Transverse colon (tissue), 4 donors: Measurements from ENCODE around the gene GOLGA5. TPM values are rescaled to one million over a fixed set of nuclear protein-coding genes. Genes with fewer than 3 reads are reported as not detected.
"Not testable (repeated sequence)": the region's sequence is repeated elsewhere in the genome, so short reads cannot be mapped to it uniquely, and the experiment has no call there.

Experiments
- DNase-seq: peaks from one replicate; pipeline ENCODE4 v3.0.0-alpha.2; 2019
- H3K27ac ChIP-seq, 4 donors: fragments of 200-600 bp; sonication (generic); 2 replicates each; pipeline ENCODE4 v1.5.1; 2016 to 2018; ENCODE audit warnings: inconsistent platforms in 4 of 4
- H3K27me3 ChIP-seq: fragments of 200-600 bp; sonication (generic); 2 replicates; pipeline ENCODE4 v1.5.1; 2017; ENCODE audit warnings: inconsistent platforms
- H3K36me3 ChIP-seq, 4 donors: fragments of 200-600 bp; sonication (generic); 2 replicates each; pipeline ENCODE4 v1.5.1; 2017 to 2019; ENCODE audit warnings: inconsistent platforms in 4 of 4
- H3K4me1 ChIP-seq, 4 donors: fragments of 200-600 bp; sonication (generic); 2 replicates each; pipeline ENCODE4 v1.5.1; 2017 to 2020; ENCODE audit warnings: inconsistent platforms in 4 of 4
- H3K4me3 ChIP-seq, 4 donors: fragments of 200-600 bp; sonication (generic); 1 replicate in 1 of 4; 2 replicates in 3 of 4; pipeline versions ENCODE4 v1.5.1 to v1.6.1; 2017 to 2019; ENCODE audit warnings: inconsistent platforms in 4 of 4
- H3K9me3 ChIP-seq, 2 donors: fragments of 200-600 bp; sonication (generic); 2 replicates each; pipeline ENCODE4 v1.5.1; 2017 to 2019; ENCODE audit warnings: inconsistent platforms in 2 of 2
- CTCF ChIP-seq, 5 experiments: fragments of 200-600 bp in 3 of 5; fragments of 450-650 bp in 2 of 5; sonication (generic) in 3 of 5; IDR thresholded peaks; 1 replicate in 2 of 5; 2 replicates in 3 of 5; pipeline ENCODE4 v1.5.1; 2016 to 2017; ENCODE audit warnings: antibody characterized with exemption in 5 of 5, inconsistent platforms in 3 of 5, mild to moderate bottlenecking in 2 of 5, moderate library complexity in 1 of 5
- EP300 ChIP-seq: sonication (generic); formaldehyde crosslinking; IDR thresholded peaks from one replicate; pipeline ENCODE4 v1.6.1; 2017; ENCODE audit warnings: antibody characterized with exemption, low read depth
- POLR2A ChIP-seq: fragments of 450-650 bp; IDR thresholded peaks from one replicate; pipeline ENCODE4 v1.6.1; 2016; ENCODE audit warnings: antibody characterized with exemption, mild to moderate bottlenecking, moderate library complexity
- POLR2AphosphoS5 ChIP-seq, 3 donors: sonication (generic); formaldehyde crosslinking; IDR thresholded peaks; one replicate each; pipeline ENCODE4 v1.6.1; 2016; ENCODE audit warnings: antibody characterized with exemption in 3 of 3
- WGBS, 2 donors: methylation state at CpG; one replicate each; pipeline ENCODE4 v1.1.5; 2018; ENCODE audit warnings: low coverage in 1 of 2; 5-methylcytosine and 5-hydroxymethylcytosine counted together
- in situ Hi-C, 4 donors: fragments of 200-750 bp; cut with MboI; loops; one replicate each; pipeline versions ENCODE4 v1.15.0 to v1.15.1; 2017; ENCODE audit warnings: low sequenced_read_pairs in 3 of 4, low pct_ligation_motif_present in 1 of 4, low pct_unique_long_range_greater_than_20kb in 1 of 4
- intact Hi-C: fragments of 100-400 bp; cut with DNase I; formaldehyde crosslinking; loops from one replicate; pipeline ENCODE4 v1.15.1; 2023; ENCODE audit warnings: low total_unique reads
- total RNA-seq, 4 donors: library from RNA; depleted of rRNA; stranded (reverse); fragments of >200 nt; gene quantifications; one replicate each; pipeline ENCODE4 v1.1.0, GENCODE V29; 2016

Gene GOLGA5
- total RNA-seq, 4 donors from 2014 or later = 15.9 to 38.1 (median 30.3) TPM

GRCh38 chr14:92802678-92803077, 8.6 kb downstream of the GOLGA5 start:
- Histone ChIP-seq H3K36me3 (peaks cover 0 to 26% (median 8%) of the 10 kb centered on the region in 4 donors), H3K4me3 (no peak overlapping the region), H3K9me3 (no peaks in the 10 kb centered on the region), H3K27ac (no peak overlapping the region), H3K27me3 (no peaks in the 10 kb centered on the region), H3K4me1 (peaks cover 0 to 35% (median 6%) of the 10 kb centered on the region in 4 donors)
- in situ Hi-C loops = no loop called here
- intact Hi-C loops = no loop called here
- TF ChIP-seq POLR2A = no peak
- TF ChIP-seq CTCF (IDR thresholded peaks at IDR 0.05) = no peak
- TF ChIP-seq POLR2AphosphoS5 (IDR thresholded peaks at IDR 0.05) = no peak
- no peak for TF ChIP-seq EP300
- WGBS, 2 donors = 82 to 100% methylated on average over 2 of the region's 2 CpGs
- no peak for DNase-seq

GRCh38 chr14:92813201-92813600, 19.1 kb downstream of the GOLGA5 start:
- H3K4me3 ChIP-seq = no peak overlapping the region
- H3K36me3 ChIP-seq = peaks cover 0 to 89% (median 41%) of the 10 kb centered on the region in 4 donors
- H3K27me3 ChIP-seq = no peaks in the 10 kb centered on the region
- no peaks in the 10 kb centered on the region for H3K4me1 ChIP-seq
- H3K27ac ChIP-seq = no peak overlapping the region
- WGBS, 2 donors = 87 to 91% methylated on average over 3 of the region's 3 CpGs
- in situ Hi-C loops (no loop called here), intact Hi-C loops (no loop called here)
- H3K9me3 ChIP-seq = no peaks in the 10 kb centered on the region
- DNase-seq = no peak
- TF ChIP-seq POLR2A (no peak), CTCF (IDR thresholded peaks at IDR 0.05) (no peak), EP300 (no peak), POLR2AphosphoS5 (IDR thresholded peaks at IDR 0.05) (no peak)

GRCh38 chr14:92819011-92819597, 25.0 kb downstream of the GOLGA5 start:
- DNase-seq = no peak

GRCh38 chr14:92819680-92820535, 25.8 kb downstream of the GOLGA5 start:
- 87 to 96% methylated on average over 13 of the region's 13 CpGs for WGBS, 2 donors
- in situ Hi-C loops, DNase-seq, H3K4me1 ChIP-seq, H3K9me3 ChIP-seq, H3K27me3 ChIP-seq, H3K27ac ChIP-seq, H3K4me3 ChIP-seq: not testable (repeated sequence)
- H3K36me3 ChIP-seq = peaks cover 0 to 78% (median 34%) of the 10 kb centered on the region in 4 donors
- intact Hi-C loops = loop anchor here (10.0 kb wide), 1 partner anchor 1665 kb away; no protein-coding TSS in a partner anchor

More at GRCh38 chr14:92819011-92819597, 25.0 kb downstream of the GOLGA5 start:
- in situ Hi-C loops = no loop called here
- Histone ChIP-seq H3K27me3 (no peaks in the 10 kb centered on the region), H3K4me3 (no peak overlapping the region), H3K9me3 (no peaks in the 10 kb centered on the region), H3K4me1 (no peaks in the 10 kb centered on the region), H3K27ac (no peak overlapping the region), H3K36me3 (peaks cover 0 to 78% (median 34%) of the 10 kb centered on the region in 4 donors)
- intact Hi-C loops = no loop called here
- TF ChIP-seq EP300 (no peak), POLR2A (no peak), POLR2AphosphoS5 (IDR thresholded peaks at IDR 0.05) (no peak), CTCF (IDR thresholded peaks at IDR 0.05) (no peak)
- 90 to 91% methylated on average over 4 to 6 of the region's 6 CpGs for WGBS, 2 donors

GRCh38 chr14:92820536-92820840, 26.4 kb downstream of the GOLGA5 start:
- intact Hi-C loops = loop anchor here (10.0 kb wide), 1 partner anchor 1664 kb away; no protein-coding TSS in a partner anchor
- 94 to 98% methylated on average over 3 to 7 of the region's 7 CpGs for WGBS, 2 donors
- H3K27me3 ChIP-seq, DNase-seq, H3K27ac ChIP-seq, H3K9me3 ChIP-seq, H3K4me1 ChIP-seq, H3K4me3 ChIP-seq, in situ Hi-C loops: not testable (repeated sequence)
- peaks cover 0 to 80% (median 34%) of the 10 kb centered on the region in 4 donors for H3K36me3 ChIP-seq
